Activated naive CD8-positive, alpha-beta T cell treated with anti-CD3 and anti-CD28 coated beads for 36 hours (primary cell): ENCODE measurements around the gene TENT4A. TPM values are rescaled to one million over a fixed set of nuclear protein-coding genes. Genes with fewer than 3 reads are reported as not detected.

Experiments
- DNase-seq: peaks from one replicate; pipeline ENCODE4 v3.0.0; 2021
- H3K27ac Mint-ChIP-seq: one replicate; pipeline ENCODE4 v1.8.0; 2022; ENCODE audit warnings: mild to moderate bottlenecking, moderate library complexity, mixed read lengths
- H3K27me3 Mint-ChIP-seq: one replicate; pipeline ENCODE4 v1.8.0; 2022; ENCODE audit warnings: mild to moderate bottlenecking, mixed read lengths
- H3K36me3 Mint-ChIP-seq: one replicate; pipeline ENCODE4 v1.8.0; 2021; ENCODE audit warnings: mild to moderate bottlenecking, mixed read lengths
- H3K4me1 Mint-ChIP-seq: one replicate; pipeline ENCODE4 v1.8.0; 2021; ENCODE audit warnings: mixed read lengths
- H3K4me3 Mint-ChIP-seq: one replicate; pipeline ENCODE4 v1.8.0; 2022; ENCODE audit warnings: mild to moderate bottlenecking, moderate library complexity, mixed read lengths
- H3K9me3 Mint-ChIP-seq: one replicate; pipeline ENCODE4 v1.8.0; 2022; ENCODE audit warnings: mixed read lengths
- total RNA-seq, 2 experiments: library from RNA; stranded (reverse); gene quantifications; one replicate each; pipeline ENCODE4 v1.2.3, GENCODE V29; 2021

The TENT4A gene
- total RNA-seq, 2 experiments from 2014 or later, result 28.2 to 30.7 TPM

- H3K27me3 Mint-ChIP-seq, result no peaks in the 10 kb centered on the region
- peaks cover 29% of the 10 kb centered on the region for H3K36me3 Mint-ChIP-seq
- peak overlapping the region; percentile 63 for H3K27ac Mint-ChIP-seq
- DNase-seq, result no peak
- peaks cover 6% of the 10 kb centered on the region for H3K4me1 Mint-ChIP-seq
- no peaks in the 10 kb centered on the region for H3K9me3 Mint-ChIP-seq
- H3K4me3 Mint-ChIP-seq, result no peak overlapping the region
These were observed 29.9 kb downstream of the TENT4A start for GRCh38 chr5:6743161-6743560.

- H3K36me3 Mint-ChIP-seq, result peaks cover 33% of the 10 kb centered on the region
- no peaks in the 10 kb centered on the region for H3K9me3 Mint-ChIP-seq
- no peaks in the 10 kb centered on the region for H3K27me3 Mint-ChIP-seq
- peaks cover 10% of the 10 kb centered on the region for H3K4me1 Mint-ChIP-seq
- no peak overlapping the region for H3K4me3 Mint-ChIP-seq
- DNase-seq, result no peak
- peak overlapping the region; percentile 25 for H3K27ac Mint-ChIP-seq
These were observed 31.8 kb downstream of the TENT4A start for GRCh38 chr5:6744841-6745705.

- peaks cover 34% of the 10 kb centered on the region for H3K36me3 Mint-ChIP-seq
- peaks cover 10% of the 10 kb centered on the region for H3K4me1 Mint-ChIP-seq
- no peaks in the 10 kb centered on the region for H3K27me3 Mint-ChIP-seq
- no peak for DNase-seq
- no peak overlapping the region for H3K4me3 Mint-ChIP-seq
- no peak overlapping the region for H3K27ac Mint-ChIP-seq
- H3K9me3 Mint-ChIP-seq, result no peaks in the 10 kb centered on the region
These were observed 32.5 kb downstream of the TENT4A start for GRCh38 chr5:6745706-6746222.

GRCh38 chr5:6746244-6746643, 33.0 kb downstream of the TENT4A start:
- Mint-ChIP-seq H3K36me3 (peaks cover 39% of the 10 kb centered on the region), H3K27ac (no peak overlapping the region), H3K4me1 (peaks cover 10% of the 10 kb centered on the region), H3K9me3 (no peaks in the 10 kb centered on the region), H3K4me3 (no peak overlapping the region), H3K27me3 (no peaks in the 10 kb centered on the region)
- no peak for DNase-seq

GRCh38 chr5:6747103-6747502, 33.9 kb downstream of the TENT4A start:
- H3K36me3 Mint-ChIP-seq, result peaks cover 41% of the 10 kb centered on the region
- no peak for DNase-seq
- peaks cover 9% of the 10 kb centered on the region for H3K4me1 Mint-ChIP-seq
- no peak overlapping the region for H3K27ac Mint-ChIP-seq
- no peaks in the 10 kb centered on the region for H3K9me3 Mint-ChIP-seq
- no peaks in the 10 kb centered on the region for H3K27me3 Mint-ChIP-seq
- H3K4me3 Mint-ChIP-seq, result no peak overlapping the region

GRCh38 chr5:6748142-6748541, 34.9 kb downstream of the TENT4A start:
- Mint-ChIP-seq H3K27ac (no peak overlapping the region), H3K36me3 (peaks cover 42% of the 10 kb centered on the region), H3K9me3 (no peaks in the 10 kb centered on the region)

GRCh38 chr5:6749026-6749716, 35.9 kb downstream of the TENT4A start:
- peaks cover 38% of the 10 kb centered on the region for H3K36me3 Mint-ChIP-seq
- no peak for DNase-seq
- no peak overlapping the region for H3K27ac Mint-ChIP-seq
- peaks cover 9% of the 10 kb centered on the region for H3K4me1 Mint-ChIP-seq
- H3K9me3 Mint-ChIP-seq, result no peaks in the 10 kb centered on the region
- no peak overlapping the region for H3K4me3 Mint-ChIP-seq
- H3K27me3 Mint-ChIP-seq, result no peaks in the 10 kb centered on the region

More at GRCh38 chr5:6748142-6748541, 34.9 kb downstream of the TENT4A start:
- Mint-ChIP-seq H3K4me1 (peaks cover 9% of the 10 kb centered on the region), H3K27me3 (no peaks in the 10 kb centered on the region), H3K4me3 (no peak overlapping the region)
- DNase-seq, result no peak

GRCh38 chr5:6750142-6750840, 37.1 kb downstream of the TENT4A start:
- Mint-ChIP-seq H3K36me3 (peaks cover 40% of the 10 kb centered on the region), H3K27me3 (no peaks in the 10 kb centered on the region), H3K4me1 (peaks cover 9% of the 10 kb centered on the region), H3K9me3 (no peaks in the 10 kb centered on the region), H3K27ac (no peak overlapping the region), H3K4me3 (no peak overlapping the region)
- DNase-seq, result no peak

GRCh38 chr5:6750951-6751685, 37.9 kb downstream of the TENT4A start:
- Mint-ChIP-seq H3K27ac (no peak overlapping the region), H3K36me3 (peaks cover 41% of the 10 kb centered on the region), H3K4me3 (no peak overlapping the region), H3K4me1 (peaks cover 5% of the 10 kb centered on the region), H3K27me3 (no peaks in the 10 kb centered on the region), H3K9me3 (no peaks in the 10 kb centered on the region)
- DNase-seq, result no peak

GRCh38 chr5:6752236-6752635, 39.0 kb downstream of the TENT4A start:
- Mint-ChIP-seq H3K4me1 (peaks cover 5% of the 10 kb centered on the region), H3K27ac (no peak overlapping the region), H3K9me3 (no peaks in the 10 kb centered on the region), H3K27me3 (no peaks in the 10 kb centered on the region), H3K36me3 (peaks cover 36% of the 10 kb centered on the region), H3K4me3 (no peak overlapping the region)
- no peak for DNase-seq

- Mint-ChIP-seq H3K4me1 (peaks cover 5% of the 10 kb centered on the region), H3K27me3 (no peaks in the 10 kb centered on the region), H3K9me3 (no peaks in the 10 kb centered on the region), H3K36me3 (peaks cover 34% of the 10 kb centered on the region), H3K4me3 (no peak overlapping the region), H3K27ac (no peak overlapping the region)
- no peak for DNase-seq
These were observed 39.5 kb downstream of the TENT4A start for GRCh38 chr5:6752782-6753181.

- Mint-ChIP-seq H3K4me3 (no peak overlapping the region), H3K27me3 (no peaks in the 10 kb centered on the region), H3K36me3 (peaks cover 30% of the 10 kb centered on the region), H3K9me3 (no peaks in the 10 kb centered on the region), H3K27ac (no peak overlapping the region), H3K4me1 (peaks cover 5% of the 10 kb centered on the region)
- no peak for DNase-seq
These were observed 40.6 kb downstream of the TENT4A start for GRCh38 chr5:6753851-6754250.

GRCh38 chr5:6754766-6755165, 41.5 kb downstream of the TENT4A start:
- Mint-ChIP-seq H3K27ac (no peak overlapping the region), H3K9me3 (no peaks in the 10 kb centered on the region), H3K4me1 (no peaks in the 10 kb centered on the region), H3K4me3 (no peak overlapping the region), H3K36me3 (peaks cover 24% of the 10 kb centered on the region), H3K27me3 (no peaks in the 10 kb centered on the region)
- DNase-seq, result no peak

GRCh38 chr5:6755519-6755918, 42.3 kb downstream of the TENT4A start:
- no peak overlapping the region for H3K4me3 Mint-ChIP-seq
- H3K9me3 Mint-ChIP-seq, result no peaks in the 10 kb centered on the region
- no peak overlapping the region for H3K27ac Mint-ChIP-seq
- H3K36me3 Mint-ChIP-seq, result peaks cover 21% of the 10 kb centered on the region
- no peaks in the 10 kb centered on the region for H3K4me1 Mint-ChIP-seq
- H3K27me3 Mint-ChIP-seq, result no peaks in the 10 kb centered on the region
- no peak for DNase-seq
